ENCODE measurements around the gene ASB14. TPM values are rescaled to one million over a fixed set of nuclear protein-coding genes. Genes with fewer than 3 reads are reported as not detected.
"Not testable (repeated sequence)": the region's sequence is repeated elsewhere in the genome, so short reads cannot be mapped to it uniquely, and the experiment has no call there.

ASB14 gene
- total RNA-seq, result not detected in 2 replicates

DNA sequence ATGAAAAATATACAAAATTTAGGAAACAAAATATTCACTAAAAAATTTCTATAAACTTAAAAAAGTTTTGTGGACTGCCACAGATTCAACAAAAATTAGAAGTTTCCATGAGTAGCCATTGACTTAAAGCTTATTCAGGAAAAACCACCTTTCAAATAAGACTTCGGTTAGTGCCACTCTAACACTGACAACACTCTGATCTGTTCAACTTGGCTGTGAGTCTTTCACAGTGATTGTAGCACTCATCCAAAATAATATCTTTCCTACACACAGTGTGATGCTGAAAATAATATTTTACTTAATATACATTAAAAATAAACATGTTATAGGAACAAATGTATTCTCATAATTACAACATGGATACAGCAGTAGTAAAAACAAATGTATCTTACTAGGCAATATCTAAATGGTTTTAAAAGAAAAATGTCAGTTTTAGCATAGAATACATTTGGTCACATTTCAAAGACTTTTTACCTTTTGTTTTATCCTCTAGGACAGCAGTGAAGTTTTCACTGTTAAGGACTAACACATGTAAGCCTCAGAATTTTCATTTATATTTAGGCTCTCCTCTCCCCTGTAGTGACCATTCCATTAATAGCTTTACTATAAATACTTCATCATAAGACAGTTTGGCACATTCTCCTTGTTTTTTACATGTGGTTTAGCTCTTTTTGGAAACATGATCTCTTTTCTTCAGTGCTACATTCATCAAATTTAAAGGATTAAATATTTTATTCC lies at the start of gene ASB14:
TSS of gene ASB14 (minus strand) at position 527 of the 738 bp plus-strand sequence. CDS start 652 bp downstream, outside the sequence.
- H3K36me3 Mint-ChIP-seq (ENCODE audit: low read depth), result no peaks in the 10 kb centered on the region
- H3K9me3 Mint-ChIP-seq, result no peaks in the 10 kb centered on the region
- peaks cover 16% of the 10 kb centered on the region for H3K27me3 Mint-ChIP-seq (ENCODE audit: insufficient read depth)
- H3K27ac Mint-ChIP-seq, result no peak within 1 kb of the TSS
- no peaks in the 10 kb centered on the region for H3K4me1 Mint-ChIP-seq (ENCODE audit: low read depth)
- DNase-seq (ENCODE audit: low spot score), result no peak
- intact Hi-C loops (cut with micrococcal nuclease), result no loop called here
- H3K4me3 Mint-ChIP-seq, result no peak within 1 kb of the TSS

DNA sequence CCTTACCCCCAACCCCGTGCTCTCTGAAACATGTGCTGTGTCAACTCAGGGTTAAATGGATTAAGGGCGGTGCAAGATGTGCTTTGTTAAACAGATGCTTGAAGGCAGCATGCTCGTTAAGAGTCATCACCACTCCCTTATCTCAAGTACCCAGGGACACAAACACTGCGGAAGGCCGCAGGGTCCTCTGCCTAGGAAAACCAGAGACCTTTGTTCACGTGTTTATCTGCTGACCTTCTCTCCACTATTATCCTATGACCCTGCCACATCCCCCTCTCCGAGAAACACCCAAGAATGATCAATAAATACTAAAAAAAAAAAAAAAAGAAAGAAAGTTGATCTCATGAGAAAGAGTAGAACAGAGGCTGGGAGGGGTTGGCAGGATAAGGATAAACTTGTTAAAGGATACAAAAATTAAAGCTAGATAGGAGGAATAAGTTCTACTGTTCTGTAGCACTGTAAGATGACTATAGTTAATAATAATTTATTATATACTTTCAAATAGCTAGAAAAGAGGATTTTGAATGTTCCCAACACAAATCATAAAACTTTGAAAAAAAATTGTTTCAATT lies 46.7 kb upstream of the ASB14 start:
- not testable (repeated sequence) for H3K4me1 Mint-ChIP-seq (ENCODE audit: low read depth)

DNA sequence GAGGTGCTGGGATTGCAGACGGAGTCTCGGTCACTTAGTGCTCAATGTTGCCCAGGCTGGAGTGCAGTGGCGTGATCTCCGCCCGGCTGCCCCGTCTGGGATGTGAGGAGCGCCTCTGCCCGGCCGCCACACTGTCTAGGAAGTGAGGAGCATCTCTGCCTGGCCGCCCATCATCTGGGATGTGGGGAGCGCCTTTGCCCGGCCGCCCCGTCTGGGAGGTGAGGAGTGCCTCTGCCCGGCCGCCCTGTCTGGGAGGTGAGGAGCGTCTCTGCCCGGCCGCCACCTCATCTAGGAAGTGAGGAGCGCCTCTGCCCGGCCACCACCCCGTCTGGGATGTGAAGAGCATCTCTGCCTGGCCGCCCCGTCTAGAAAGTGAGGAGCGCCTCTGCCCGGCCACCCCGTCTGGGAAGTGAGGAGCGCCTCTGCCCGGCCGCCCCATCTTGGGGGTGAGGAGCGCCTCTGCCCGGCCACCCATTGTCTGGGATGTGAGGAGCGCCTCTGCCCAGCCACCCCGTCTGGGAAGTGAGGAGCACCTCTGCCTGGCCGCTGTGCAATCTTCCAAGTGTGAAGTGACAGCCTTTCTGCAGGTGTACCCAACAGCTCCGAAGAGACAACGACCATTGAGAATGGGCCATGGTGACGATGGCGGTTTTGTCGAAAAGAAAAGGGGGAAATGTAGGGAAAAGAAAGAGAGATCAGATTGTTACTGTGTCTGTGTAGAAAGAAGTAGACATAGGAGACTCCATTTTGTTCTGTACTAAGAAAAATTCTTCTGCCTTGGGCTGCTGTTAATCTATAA lies 46.0 kb upstream of the ASB14 start:
- H3K36me3 Mint-ChIP-seq (ENCODE audit: low read depth); H3K4me3 Mint-ChIP-seq; DNase-seq (ENCODE audit: low spot score); intact Hi-C loops (cut with micrococcal nuclease); H3K4me1 Mint-ChIP-seq (ENCODE audit: low read depth); H3K27ac Mint-ChIP-seq; H3K9me3 Mint-ChIP-seq: not testable (repeated sequence)
- peaks cover 16% of the 10 kb centered on the region for H3K27me3 Mint-ChIP-seq (ENCODE audit: insufficient read depth)

More for the DNA sequence above, 46.7 kb upstream of the ASB14 start:
- H3K9me3 Mint-ChIP-seq; H3K27ac Mint-ChIP-seq; DNase-seq (ENCODE audit: low spot score); intact Hi-C loops (cut with micrococcal nuclease); H3K36me3 Mint-ChIP-seq (ENCODE audit: low read depth); H3K4me3 Mint-ChIP-seq: not testable (repeated sequence)
- H3K27me3 Mint-ChIP-seq (ENCODE audit: insufficient read depth), result peaks cover 18% of the 10 kb centered on the region

DNA sequence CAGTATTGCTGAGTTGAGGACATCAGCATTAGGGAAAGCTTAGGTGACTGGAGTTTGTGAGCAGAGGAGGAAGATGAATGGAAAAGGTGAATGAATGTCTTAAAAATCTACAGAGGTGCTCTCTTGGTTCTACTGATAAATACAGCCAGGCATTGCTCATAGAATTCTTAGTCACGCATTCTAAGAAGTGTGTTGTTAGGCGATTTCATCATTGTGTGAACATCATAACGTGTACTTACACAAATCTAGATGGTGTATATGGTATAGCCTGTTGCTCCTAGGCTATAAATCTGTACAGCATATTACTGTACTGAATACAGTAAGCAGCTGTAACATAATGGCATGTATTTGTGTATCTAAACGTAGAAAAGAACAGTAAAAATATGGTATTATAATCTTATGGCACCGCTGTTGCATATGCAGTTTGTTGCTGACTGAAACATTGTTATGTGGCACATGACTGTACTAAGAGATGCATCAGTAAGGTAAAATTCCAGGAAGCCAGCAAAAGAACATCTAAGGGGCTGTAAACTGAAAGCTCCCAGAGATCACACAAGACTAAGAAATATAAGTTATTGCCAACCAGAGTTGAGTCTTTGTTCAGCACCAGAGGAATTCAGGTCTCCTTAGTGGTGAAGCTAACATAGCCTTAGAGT lies 42.9 kb upstream of the ASB14 start:
- Mint-ChIP-seq H3K9me3 (no peaks in the 10 kb centered on the region), H3K27me3 (ENCODE audit: insufficient read depth) (peaks cover 12% of the 10 kb centered on the region), H3K4me1 (ENCODE audit: low read depth) (no peaks in the 10 kb centered on the region), H3K4me3 (no peak overlapping the region), H3K36me3 (ENCODE audit: low read depth) (no peaks in the 10 kb centered on the region), H3K27ac (no peak overlapping the region)
- DNase-seq (ENCODE audit: low spot score), result no peak
- intact Hi-C loops (cut with micrococcal nuclease), result no loop called here

DNA sequence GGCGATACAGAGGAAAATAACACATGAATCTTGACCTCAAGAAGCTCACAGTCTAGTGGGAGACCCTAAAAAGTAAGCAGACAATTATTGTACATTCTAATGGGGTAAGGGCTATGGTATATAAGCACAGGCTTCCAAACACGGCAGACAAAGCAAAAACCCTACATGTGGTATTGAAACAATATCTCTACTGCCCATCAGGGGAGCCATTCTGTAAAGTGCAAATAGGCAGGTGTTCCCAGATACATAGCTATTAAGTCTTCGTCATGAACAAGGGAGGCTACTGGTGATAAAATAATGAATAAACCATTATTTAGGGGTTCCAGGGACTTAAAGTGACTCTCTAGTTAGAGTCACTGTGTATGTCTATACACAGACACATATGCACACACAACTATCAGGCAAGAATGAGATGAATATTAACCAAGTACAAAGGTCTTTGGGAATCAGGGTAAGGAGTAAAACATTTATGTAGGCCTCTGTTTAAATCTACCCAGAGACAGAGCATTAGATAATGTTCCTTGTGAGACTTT lies 38.7 kb upstream of the ASB14 start:
- DNase-seq (ENCODE audit: low spot score), result no peak
- intact Hi-C loops (cut with micrococcal nuclease), result no loop called here
- Mint-ChIP-seq H3K4me3 (no peak overlapping the region), H3K9me3 (no peaks in the 10 kb centered on the region), H3K4me1 (ENCODE audit: low read depth) (no peaks in the 10 kb centered on the region), H3K36me3 (ENCODE audit: low read depth) (no peaks in the 10 kb centered on the region), H3K27ac (no peak overlapping the region), H3K27me3 (ENCODE audit: insufficient read depth) (peaks cover 6% of the 10 kb centered on the region)

DNA sequence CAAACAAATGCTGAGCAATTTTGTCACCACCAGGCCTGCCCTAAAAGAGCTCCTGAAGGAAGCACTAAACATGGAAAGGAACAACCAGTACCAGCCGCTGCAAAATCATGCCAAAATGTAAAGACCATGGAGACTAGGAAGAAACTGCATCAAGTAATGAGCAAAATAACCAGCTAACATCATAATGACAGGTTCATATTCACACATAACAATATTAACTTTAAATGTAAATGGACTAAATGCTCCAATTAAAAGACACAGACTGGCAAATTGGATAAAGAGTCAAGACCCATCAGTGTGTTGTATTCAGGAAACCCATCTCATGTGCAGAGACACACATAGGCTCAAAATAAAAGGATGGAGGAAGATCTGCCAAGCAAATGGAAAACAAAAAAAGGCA lies 34.0 kb upstream of the ASB14 start:
- intact Hi-C loops (cut with micrococcal nuclease); H3K9me3 Mint-ChIP-seq; DNase-seq (ENCODE audit: low spot score); H3K27me3 Mint-ChIP-seq (ENCODE audit: insufficient read depth); H3K36me3 Mint-ChIP-seq (ENCODE audit: low read depth); H3K27ac Mint-ChIP-seq; H3K4me1 Mint-ChIP-seq (ENCODE audit: low read depth); H3K4me3 Mint-ChIP-seq: not testable (repeated sequence)

DNA sequence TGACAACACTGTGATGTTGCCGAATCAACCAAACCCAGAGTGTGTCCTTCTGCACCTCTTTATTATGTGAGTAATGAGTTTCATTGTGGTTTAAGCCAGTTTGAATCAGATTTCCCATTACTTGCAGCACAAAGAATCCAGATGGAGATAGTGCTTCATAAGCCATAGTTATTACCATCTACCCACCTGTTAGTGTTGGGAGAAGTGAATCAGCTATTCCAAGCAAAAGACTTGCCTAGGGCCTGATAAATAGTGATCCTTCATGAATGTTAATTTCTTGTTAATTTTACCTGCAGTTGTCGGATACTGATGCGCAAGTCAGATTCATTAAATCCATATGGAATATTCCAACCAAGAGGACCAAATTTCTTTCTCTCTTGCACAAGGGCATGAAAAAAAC lies 21.7 kb upstream of the ASB14 start:
- no peaks in the 10 kb centered on the region for H3K9me3 Mint-ChIP-seq
- no peak for DNase-seq (ENCODE audit: low spot score)

DNA sequence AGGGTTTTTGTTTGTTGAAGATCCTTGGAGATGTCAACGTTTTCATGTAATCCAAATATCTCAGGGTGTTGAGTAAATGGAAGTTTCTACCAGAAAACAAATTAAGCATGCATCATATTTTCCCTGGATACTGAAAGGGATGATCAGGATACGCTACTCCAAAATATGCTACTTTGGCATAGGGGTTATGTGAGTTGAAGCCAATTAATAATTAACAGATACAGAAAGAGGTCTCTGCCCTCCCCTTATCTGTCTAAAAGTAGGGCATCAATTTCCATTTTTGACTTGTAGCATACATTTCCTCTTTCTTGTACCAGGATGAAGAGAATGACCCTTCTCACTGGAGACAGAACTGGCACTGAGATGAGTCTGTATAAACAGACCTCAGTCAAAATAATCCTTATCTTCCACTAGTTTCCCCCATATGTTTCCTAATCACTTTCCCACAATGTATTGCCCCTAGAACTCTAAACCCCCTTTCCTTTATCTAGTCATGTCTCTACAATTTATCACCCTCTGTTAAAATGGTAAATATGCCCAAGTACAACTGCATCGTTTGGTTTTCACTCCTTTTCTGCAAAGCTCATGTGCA lies 17.4 kb upstream of the ASB14 start:
- no peaks in the 10 kb centered on the region for H3K36me3 Mint-ChIP-seq (ENCODE audit: low read depth)
- no peak overlapping the region for H3K4me3 Mint-ChIP-seq
- no peaks in the 10 kb centered on the region for H3K4me1 Mint-ChIP-seq (ENCODE audit: low read depth)
- H3K9me3 Mint-ChIP-seq, result no peaks in the 10 kb centered on the region
- intact Hi-C loops (cut with micrococcal nuclease), result no loop called here
- H3K27me3 Mint-ChIP-seq (ENCODE audit: insufficient read depth), result peaks cover 7% of the 10 kb centered on the region
- H3K27ac Mint-ChIP-seq, result no peak overlapping the region
- DNase-seq (ENCODE audit: low spot score), result no peak

More for the DNA sequence above, 21.7 kb upstream of the ASB14 start:
- peaks cover 13% of the 10 kb centered on the region for H3K27me3 Mint-ChIP-seq (ENCODE audit: insufficient read depth)
- intact Hi-C loops (cut with micrococcal nuclease), result no loop called here
- H3K27ac Mint-ChIP-seq, result no peak overlapping the region
- no peaks in the 10 kb centered on the region for H3K36me3 Mint-ChIP-seq (ENCODE audit: low read depth)
- H3K4me1 Mint-ChIP-seq (ENCODE audit: low read depth), result no peaks in the 10 kb centered on the region
- H3K4me3 Mint-ChIP-seq, result no peak overlapping the region

DNA sequence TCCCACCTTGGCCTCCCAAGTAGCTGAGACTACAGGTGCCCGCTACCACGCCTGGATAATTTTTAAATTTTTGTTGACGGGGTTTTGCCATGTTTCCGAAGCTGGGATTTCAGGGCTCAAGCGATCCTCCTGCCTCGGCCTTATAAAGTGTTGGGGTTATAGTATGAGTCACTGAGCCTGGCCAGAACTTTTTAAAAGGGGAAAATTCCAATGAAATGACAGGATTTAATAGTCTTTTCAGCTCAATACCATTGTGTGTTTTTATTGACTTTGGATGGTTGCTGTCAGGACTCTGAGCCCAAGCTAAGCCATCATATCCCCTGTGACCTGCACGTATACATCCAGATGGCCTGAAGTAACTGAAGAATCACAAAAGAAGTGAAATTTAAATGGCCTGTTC lies 11.0 kb upstream of the ASB14 start:
- H3K36me3 Mint-ChIP-seq (ENCODE audit: low read depth); H3K27ac Mint-ChIP-seq; H3K4me3 Mint-ChIP-seq; H3K27me3 Mint-ChIP-seq (ENCODE audit: insufficient read depth); DNase-seq (ENCODE audit: low spot score); intact Hi-C loops (cut with micrococcal nuclease); H3K9me3 Mint-ChIP-seq; H3K4me1 Mint-ChIP-seq (ENCODE audit: low read depth): not testable (repeated sequence)

DNA sequence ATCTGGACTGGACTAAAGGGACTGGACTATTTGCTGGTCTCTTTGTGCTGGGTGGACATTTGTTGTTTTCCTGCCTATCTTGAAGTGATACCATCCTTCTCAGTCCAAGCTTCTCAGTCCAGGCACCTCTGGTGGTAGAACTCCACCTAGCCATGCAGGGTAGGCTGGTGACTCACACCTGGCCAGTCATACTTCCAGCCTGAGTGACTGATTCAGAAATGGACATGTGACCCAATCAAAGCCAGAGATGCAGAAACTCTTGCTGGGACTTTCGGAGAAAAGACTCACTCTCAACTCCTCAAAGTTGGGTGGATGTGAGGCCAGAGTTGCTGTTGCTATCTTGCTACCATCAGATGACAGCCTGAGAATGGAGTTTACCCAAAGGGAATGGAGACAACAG lies 5.6 kb upstream of the ASB14 start:
- no peak for DNase-seq (ENCODE audit: low spot score)
- intact Hi-C loops (cut with micrococcal nuclease), result no loop called here
- Mint-ChIP-seq H3K36me3 (ENCODE audit: low read depth) (no peaks in the 10 kb centered on the region), H3K9me3 (no peaks in the 10 kb centered on the region), H3K27me3 (ENCODE audit: insufficient read depth) (peaks cover 15% of the 10 kb centered on the region), H3K4me1 (ENCODE audit: low read depth) (no peaks in the 10 kb centered on the region), H3K27ac (no peak overlapping the region), H3K4me3 (no peak overlapping the region)

DNA sequence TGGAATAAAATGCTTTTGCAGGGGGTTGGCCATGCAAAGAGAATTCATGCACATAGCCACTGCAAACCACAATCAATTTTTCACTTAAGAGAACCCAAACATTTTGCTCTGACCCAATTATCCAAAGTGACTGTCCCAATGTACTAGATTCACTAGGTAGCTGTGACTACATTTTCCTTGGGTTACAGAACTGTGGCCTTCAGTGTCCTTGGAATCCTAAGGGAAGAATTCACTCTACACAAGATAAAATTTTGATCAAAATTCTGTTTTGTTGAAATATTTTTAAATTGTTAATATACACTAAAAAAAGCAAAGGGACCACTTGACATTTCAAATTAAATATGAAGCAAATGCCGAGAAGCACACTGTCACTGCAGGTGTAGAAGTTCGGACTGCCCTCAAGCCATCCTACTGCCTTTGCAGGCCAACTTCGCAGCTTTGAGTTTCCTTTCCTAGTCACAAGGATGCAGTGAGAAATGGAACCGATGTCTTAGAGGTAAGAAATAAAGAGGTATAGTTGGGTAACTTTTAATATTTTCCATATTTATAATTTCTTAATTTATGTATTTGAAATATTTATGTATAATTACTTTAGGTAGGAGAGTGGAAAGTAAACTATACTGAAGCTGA lies 527 bp upstream of the ASB14 start:
- no peak for DNase-seq (ENCODE audit: low spot score)
- Mint-ChIP-seq H3K9me3 (no peaks in the 10 kb centered on the region), H3K27ac (no peak overlapping the region), H3K27me3 (ENCODE audit: insufficient read depth) (peaks cover 16% of the 10 kb centered on the region), H3K4me3 (no peak overlapping the region), H3K36me3 (ENCODE audit: low read depth) (no peaks in the 10 kb centered on the region), H3K4me1 (ENCODE audit: low read depth) (no peaks in the 10 kb centered on the region)
- intact Hi-C loops (cut with micrococcal nuclease), result no loop called here

DNA sequence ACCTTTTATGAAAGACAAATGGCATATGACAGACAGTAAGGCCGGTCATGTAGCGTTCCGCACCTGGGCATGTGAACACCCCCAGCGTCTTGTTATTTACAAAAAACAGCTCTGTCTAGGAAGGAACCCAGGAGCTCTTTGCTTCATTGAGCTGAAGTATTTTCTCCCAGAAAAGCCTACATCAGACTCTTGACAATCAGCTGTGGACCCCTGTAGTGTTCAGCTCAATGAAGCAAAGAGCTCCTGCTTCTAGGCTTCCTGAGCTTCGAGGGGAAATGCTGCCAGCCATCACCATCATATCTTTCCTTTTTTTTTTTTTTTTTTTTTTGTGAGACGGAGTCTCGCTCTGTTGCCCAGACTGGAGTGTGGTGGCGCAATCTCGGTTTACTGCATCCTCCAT lies 4.1 kb downstream of the ASB14 start:
- intact Hi-C loops (cut with micrococcal nuclease), result no loop called here
- H3K27ac Mint-ChIP-seq, result no peak overlapping the region
- H3K9me3 Mint-ChIP-seq, result peaks cover 7% of the 10 kb centered on the region
- no peak overlapping the region for H3K4me3 Mint-ChIP-seq
- no peaks in the 10 kb centered on the region for H3K4me1 Mint-ChIP-seq (ENCODE audit: low read depth)
- H3K36me3 Mint-ChIP-seq (ENCODE audit: low read depth), result no peaks in the 10 kb centered on the region
- H3K27me3 Mint-ChIP-seq (ENCODE audit: insufficient read depth), result peaks cover 13% of the 10 kb centered on the region
- DNase-seq (ENCODE audit: low spot score), result no peak

Data from activated T-helper 1 cell treated with anti-CD3 and anti-CD28 coated beads, Interleukin-12 subunit alpha, Interleukin-12 subunit beta, Interleukin-2, Interleukin-4 antibody, amounts not matched to agents 30 ng/mL and 10 ng/mL and 1 ng/mL, durations not matched to agents 14 hours and 24 hours and 36 hours (primary cell).